SHP77 treated with DMSO at 0.1 percent for 48 hours (cell line): ENCODE data around the gene DECR2.
"Not testable (repeated sequence)": the region's sequence is repeated elsewhere in the genome, so short reads cannot be mapped to it uniquely, and the experiment has no call there.

ENCODE experiments used
- DNase-seq: peaks from one replicate; lab custom pipeline; 2025; lab: John Stamatoyannopoulos, UW

Gene DECR2

DNA sequence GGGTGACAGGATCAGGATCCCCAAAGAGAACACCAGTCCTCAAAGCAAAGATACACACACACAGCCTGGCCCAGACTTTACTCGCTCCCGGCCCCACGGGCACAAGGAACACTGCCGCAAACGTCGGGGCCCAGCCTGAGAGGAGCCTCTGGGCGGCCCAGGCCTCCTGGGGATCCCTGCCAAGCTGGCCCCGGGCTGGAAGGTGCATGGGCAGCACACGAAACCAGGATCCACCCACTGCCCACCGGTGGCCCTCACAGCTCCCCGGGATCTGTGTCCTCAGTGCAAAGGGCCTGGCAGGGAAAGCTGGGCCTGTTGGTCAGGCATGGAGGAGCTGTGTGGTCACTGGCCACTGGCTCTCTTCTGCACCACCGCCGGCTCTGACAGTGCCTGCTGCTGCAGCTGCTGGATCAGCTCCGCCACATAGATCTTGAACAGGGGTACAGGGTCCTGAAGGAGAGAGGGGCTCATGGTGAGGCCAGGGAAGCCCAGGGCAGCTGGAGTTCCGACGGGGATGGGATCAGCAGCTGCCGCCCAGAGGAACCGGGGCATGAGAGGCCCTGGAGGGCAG is 34.3 kb upstream of the DECR2 start:
- DNase-seq: no peak

DNA sequence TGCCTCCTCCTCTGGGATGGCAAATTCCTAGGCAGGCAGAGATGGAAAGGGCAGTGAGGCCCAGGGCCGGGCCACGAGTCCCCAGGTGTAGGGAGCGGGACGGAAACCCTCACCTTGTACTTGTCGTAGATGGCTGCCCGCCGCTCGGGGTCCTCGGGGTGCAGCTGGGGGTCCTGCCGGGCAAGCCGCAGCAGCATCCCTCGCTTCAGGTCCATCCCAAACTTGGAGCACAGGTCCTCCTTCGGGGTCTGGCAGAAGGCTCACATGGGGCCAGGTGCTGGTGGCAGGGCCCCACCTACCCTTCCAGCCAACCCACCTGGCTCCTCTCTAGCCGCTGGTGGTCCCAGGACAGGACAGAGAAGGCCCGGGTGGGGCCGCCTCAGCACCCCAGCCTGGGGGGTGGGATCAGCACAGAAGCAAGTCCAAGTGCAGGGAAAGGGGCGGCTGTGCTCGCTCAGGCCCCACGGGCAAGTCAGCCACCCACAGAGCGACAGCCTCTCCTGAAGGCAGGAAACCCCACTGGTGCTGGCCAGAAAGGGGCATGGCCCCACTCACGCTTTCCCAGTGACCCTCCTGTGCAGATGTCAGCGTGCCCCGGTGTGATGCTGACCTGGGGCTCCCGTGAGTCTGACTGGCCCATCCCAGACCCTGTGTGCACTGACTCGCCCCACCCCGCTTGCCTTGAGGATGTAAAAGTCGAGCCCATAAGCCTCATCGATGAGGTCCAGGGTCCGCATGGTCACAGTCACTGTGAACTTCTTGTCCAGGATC is 33.1 kb upstream of the DECR2 start:
- DNase-seq: no peak

DNA sequence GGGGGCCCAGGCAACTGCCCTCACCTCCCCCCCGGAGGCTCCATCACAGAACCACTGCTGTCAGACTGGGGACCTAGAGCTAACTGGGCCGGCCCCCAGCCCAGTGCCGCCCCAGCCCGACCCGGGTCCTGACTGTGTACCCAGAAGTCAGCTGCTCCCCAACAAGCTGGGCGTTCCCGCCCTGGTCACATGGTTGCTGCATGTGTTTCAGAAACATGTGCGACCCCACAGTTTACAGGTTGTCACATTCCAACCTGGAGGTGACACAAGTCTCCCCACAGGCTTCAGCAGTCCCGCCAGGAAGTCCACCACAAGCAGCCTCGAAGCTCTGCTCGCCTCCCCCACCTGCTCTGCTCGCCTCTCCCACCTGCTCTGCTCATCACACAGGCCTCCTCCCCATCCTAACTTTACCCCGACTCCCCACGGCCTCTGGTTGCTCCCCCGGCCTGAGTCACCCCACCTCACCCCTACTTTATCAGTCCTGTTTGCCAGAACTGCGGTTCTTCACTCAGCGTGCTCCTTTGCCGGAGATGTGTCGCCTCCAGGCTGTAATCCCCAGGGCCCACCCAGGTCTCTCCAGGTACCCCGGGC is 32.3 kb upstream of the DECR2 start:
- no peak for DNase-seq

- no peak for DNase-seq
Observed at GRCh38 chr16:369866-370436, 31.7 kb upstream of the DECR2 start.

- DNase-seq: peak; percentile 81
Observed at GRCh38 chr16:370443-370842, 31.2 kb upstream of the DECR2 start, which contains the start of gene MRPL28. TSS of gene MRPL28 (minus strand) at chr16:370538. CDS start at chr16:370218, 320 bp downstream.

GRCh38 chr16:370979-371514 is 30.6 kb upstream of the DECR2 start:
- DNase-seq: no peak

GRCh38 chr16:371515-372301 is 30.0 kb upstream of the DECR2 start:
- DNase-seq: peak; percentile 91

- DNase-seq: no peak
Observed at GRCh38 chr16:372302-372983, 29.2 kb upstream of the DECR2 start.

- no peak for DNase-seq
Observed at GRCh38 chr16:373020-373598, 28.6 kb upstream of the DECR2 start.

DNA sequence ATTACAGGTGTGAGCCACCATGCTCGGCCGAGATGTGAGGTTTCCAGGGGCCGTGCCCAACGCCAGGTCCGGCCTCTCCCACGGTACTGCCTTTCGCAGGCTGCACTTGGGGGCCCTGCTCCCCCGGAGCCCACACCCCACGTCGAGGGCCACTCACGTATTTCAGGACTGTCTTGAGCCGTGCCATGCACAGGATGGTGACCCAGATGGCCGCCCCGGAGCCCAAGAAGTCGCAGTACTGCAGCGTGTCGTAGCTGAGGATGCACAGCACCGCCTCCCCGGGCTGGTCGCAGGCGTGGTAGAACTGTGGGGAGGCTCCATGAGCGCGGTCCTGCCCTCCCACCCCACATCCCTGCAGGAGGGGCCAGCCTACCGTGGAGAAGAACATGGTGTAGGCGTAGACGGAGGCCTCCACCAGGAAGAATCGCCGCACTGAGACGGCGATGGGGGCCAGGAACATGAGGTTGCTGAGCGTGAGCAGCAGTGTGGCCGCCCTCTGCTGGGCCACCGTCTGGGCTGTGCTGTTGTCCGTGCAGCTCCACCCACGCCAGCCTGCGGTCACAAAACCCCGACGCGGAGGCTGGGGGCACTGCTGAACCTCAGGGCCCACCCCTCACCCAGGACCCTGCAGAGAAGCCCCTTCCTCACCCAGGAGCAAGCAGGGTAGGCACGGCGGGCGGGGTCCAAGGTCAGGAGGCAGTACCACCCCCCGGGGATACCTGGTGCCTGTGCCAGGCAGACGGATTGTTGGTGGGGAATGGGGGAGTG is 27.7 kb upstream of the DECR2 start:
- no peak for DNase-seq

DNA sequence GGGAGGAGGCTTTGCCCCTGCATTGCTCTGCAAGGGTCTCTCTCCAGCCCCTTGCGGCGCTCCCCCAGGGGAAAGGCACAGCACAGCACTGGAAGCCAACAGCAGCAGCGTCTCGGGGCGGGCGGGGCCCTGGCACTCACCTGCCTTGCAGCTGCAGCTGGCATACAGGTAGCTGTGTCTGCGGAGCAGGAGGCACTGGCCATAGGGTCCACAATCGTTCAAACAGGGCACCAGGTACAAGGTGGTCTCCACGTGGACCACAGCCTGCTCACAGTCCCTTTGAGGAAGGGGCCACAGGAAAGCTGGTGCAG is 27.1 kb upstream of the DECR2 start:
- no peak for DNase-seq

- no peak for DNase-seq
Observed at GRCh38 chr16:375212-375611, 26.5 kb upstream of the DECR2 start.

GRCh38 chr16:375927-376816 is 25.5 kb upstream of the DECR2 start:
- DNase-seq: no peak

GRCh38 chr16:376817-377418 is 24.8 kb upstream of the DECR2 start:
- DNase-seq: no peak

DNA sequence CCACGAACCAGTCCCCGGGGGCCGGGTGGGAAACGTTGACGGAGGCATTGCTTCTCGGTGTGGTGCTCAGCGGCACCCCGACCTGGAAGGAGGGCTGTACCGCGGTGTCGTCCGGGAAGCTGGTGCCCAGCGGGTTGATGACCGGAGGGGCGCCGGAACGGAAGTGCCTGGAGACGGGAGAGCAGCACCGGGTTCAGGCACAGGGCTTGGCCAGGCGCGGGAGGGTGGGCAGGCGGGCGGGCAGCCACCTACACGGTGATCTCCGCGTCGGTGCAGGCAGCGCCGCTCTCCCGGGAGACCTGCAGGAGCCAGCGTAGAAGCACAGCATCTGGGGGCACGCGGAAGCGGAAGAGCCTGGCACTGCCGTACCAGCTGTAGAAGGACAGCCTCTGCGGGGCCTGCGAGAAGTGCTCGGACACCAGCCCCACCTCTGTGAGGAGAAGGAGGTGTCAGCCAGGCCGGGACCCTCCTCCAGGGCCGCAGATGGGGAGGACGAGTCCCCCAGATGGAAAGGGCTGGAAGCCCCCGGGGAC is 24.2 kb upstream of the DECR2 start:
- DNase-seq: no peak

DNA sequence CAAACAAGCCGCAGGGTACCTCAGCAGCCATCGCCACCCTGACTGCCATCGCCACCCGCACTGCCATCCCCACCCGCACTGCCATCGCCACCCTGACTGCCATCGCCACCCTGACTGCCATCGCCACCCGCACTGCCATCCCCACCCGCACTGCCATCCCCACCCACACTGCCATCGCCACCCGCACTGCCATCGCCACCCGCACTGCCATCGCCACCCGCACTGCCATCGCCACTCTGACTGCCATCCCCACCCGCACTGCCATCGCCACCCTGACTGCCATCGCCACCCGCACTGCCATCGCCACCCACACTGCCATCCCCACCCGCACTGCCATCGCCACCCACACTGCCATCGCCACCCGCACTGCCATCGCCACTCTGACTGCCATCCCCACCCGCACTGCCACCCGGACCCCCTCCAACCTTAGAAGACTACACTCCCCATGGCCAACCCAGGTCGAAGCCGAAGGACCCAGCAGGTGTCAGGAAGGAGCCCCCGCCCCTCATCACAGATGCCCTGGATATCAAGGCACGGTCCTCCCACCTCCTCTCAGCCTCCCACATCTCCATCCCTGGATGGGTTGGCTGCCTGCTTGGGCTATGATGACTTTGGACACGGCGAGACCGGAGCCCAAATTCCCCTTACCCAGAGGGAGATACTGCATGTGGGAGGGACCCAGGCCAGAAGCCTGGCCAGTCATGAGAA is 23.4 kb upstream of the DECR2 start:
- DNase-seq: not testable (repeated sequence)

DNA sequence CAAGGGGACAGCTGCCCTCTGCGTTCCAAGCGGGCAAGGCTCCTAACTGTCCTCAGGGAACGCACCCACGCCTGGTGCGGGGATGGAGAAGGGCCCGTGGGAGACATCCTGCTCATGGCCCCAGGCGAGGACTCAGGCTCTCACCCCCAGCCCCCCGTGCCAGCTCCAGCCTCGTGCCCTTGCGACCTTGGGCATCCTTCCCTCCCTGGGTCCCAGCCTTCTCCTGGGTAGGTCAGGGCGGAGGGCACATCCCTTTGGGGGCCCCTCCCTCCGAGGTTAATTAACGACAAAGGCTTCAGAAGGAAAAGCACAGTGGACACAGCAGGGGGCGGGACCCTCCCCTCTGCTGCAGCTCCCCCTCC is 22.9 kb upstream of the DECR2 start:
- DNase-seq: no peak
